ENCODE measurements around the gene NOX3.

The NOX3 gene

GRCh38 chr6:155354167-155354566, 101.5 kb downstream of the NOX3 start:
- H3K4me1 ChIP-seq (ENCODE audit: control insufficient read depth in 2 of 2, insufficient read depth in 2 of 2, low read length in 2 of 2) = no peaks in the 10 kb centered on the region

DNA sequence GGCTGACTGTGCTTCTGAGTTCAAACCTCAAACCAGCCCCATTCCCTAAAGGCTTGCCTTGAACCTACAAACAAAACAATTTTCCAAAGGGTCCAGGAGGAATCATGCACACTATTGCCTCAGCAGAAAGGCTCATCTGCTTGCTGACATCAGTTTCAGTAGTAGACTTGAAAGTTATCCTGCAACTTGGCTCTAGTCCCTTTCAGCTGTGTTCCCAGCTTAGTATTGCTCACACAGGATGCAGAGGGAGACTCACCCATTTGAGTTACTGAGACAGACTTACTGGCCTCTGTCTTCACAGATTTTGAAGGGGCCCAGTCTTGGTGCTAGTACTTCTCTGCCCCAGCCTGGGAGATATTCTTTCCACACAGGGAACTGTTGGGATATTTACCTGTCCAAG, 102.8 kb downstream of the NOX3 start:
- H3K27ac ChIP-seq (ENCODE audit: low read depth in 2 of 2, low read length in 2 of 2) = no peak overlapping the region
- H3K9ac ChIP-seq (ENCODE audit: low read depth in 1 of 2, low read length in 2 of 2) = no peak overlapping the region
- no peaks in the 10 kb centered on the region for H3K4me1 ChIP-seq (ENCODE audit: control insufficient read depth in 2 of 2, insufficient read depth in 2 of 2, low read length in 2 of 2)
- no peaks in the 10 kb centered on the region for H3K36me3 ChIP-seq (ENCODE audit: control insufficient read depth in 2 of 2, insufficient read depth in 2 of 2, low read length in 2 of 2)
- H3K9me3 ChIP-seq (ENCODE audit: control insufficient read depth in 2 of 2, low read length in 2 of 2) = no peaks in the 10 kb centered on the region
- no peaks in the 10 kb centered on the region for H3K27me3 ChIP-seq (ENCODE audit: control insufficient read depth in 2 of 2, insufficient read depth in 2 of 2, low read length in 2 of 2)
- no peak overlapping the region for H3K4me3 ChIP-seq (ENCODE audit: low read length in 2 of 2)

More at GRCh38 chr6:155354167-155354566, 101.5 kb downstream of the NOX3 start:
- no peaks in the 10 kb centered on the region for H3K9me3 ChIP-seq (ENCODE audit: control insufficient read depth in 2 of 2, low read length in 2 of 2)
- H3K27me3 ChIP-seq (ENCODE audit: control insufficient read depth in 2 of 2, insufficient read depth in 2 of 2, low read length in 2 of 2) = no peaks in the 10 kb centered on the region
- no peaks in the 10 kb centered on the region for H3K36me3 ChIP-seq (ENCODE audit: control insufficient read depth in 2 of 2, insufficient read depth in 2 of 2, low read length in 2 of 2)
- H3K9ac ChIP-seq (ENCODE audit: low read depth in 1 of 2, low read length in 2 of 2) = no peak overlapping the region
- H3K4me3 ChIP-seq (ENCODE audit: low read length in 2 of 2) = no peak overlapping the region
- H3K27ac ChIP-seq (ENCODE audit: low read depth in 2 of 2, low read length in 2 of 2) = no peak overlapping the region

DNA sequence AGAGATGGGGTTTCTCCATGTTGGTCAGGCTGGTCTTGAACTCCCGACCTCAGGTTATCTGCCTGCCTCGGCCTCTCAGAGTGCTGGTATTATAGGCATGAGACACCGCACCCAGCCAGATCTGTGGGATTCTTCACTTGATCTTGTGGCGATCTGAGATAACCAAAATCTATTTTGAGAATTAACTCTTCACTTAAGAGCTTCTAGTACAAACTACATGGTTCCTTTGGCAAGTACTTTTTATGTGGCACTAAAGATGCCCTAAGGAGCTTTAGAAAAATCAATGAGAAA, 103.6 kb downstream of the NOX3 start:
- no peaks in the 10 kb centered on the region for H3K36me3 ChIP-seq (ENCODE audit: control insufficient read depth in 2 of 2, insufficient read depth in 2 of 2, low read length in 2 of 2)
- no peak overlapping the region for H3K9ac ChIP-seq (ENCODE audit: low read depth in 1 of 2, low read length in 2 of 2)
- no peaks in the 10 kb centered on the region for H3K27me3 ChIP-seq (ENCODE audit: control insufficient read depth in 2 of 2, insufficient read depth in 2 of 2, low read length in 2 of 2)
- H3K4me1 ChIP-seq (ENCODE audit: control insufficient read depth in 2 of 2, insufficient read depth in 2 of 2, low read length in 2 of 2) = no peaks in the 10 kb centered on the region
- no peak overlapping the region for H3K27ac ChIP-seq (ENCODE audit: low read depth in 2 of 2, low read length in 2 of 2)
- H3K9me3 ChIP-seq (ENCODE audit: control insufficient read depth in 2 of 2, low read length in 2 of 2) = no peaks in the 10 kb centered on the region
- no peak overlapping the region for H3K4me3 ChIP-seq (ENCODE audit: low read length in 2 of 2)

DNA sequence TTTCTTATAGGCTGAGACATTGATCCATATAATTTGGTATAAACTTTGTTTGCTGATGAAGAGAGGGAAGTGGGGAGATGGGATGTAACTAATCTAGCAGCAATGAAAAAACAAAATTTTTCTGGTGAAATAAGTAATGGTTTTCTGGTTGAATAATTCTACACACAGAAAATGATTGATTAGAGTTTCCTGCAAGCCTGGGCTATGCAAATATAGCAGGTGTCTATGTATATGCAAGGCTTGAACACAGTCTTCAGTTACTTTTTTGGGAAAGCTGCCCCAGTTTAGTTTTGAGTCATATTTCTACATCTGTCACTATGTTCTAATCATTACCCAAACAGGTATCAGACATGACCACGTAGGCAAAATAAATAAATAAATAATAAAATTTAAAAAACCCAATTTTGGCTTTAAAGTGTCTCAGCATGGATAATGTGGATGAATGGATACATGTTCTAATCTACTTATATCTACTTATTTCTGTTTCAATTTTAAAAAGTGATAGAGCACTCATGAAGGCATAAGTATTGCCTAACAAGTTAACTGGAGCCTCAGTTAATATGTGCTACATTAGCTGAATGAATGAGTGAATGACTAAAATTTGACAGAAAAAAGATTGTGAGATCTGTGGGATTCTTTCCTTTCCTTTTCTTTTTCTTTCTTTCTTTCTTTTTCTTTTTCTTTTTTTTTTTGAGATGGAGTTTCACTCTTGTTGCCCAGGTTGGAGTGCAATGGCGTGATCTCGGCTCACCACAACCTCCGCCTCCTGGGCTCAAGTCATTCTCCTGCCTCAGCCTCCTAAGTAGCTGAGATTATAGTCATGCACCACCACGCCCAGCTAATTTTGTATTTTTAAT, 104.1 kb downstream of the NOX3 start:
- H3K27me3 ChIP-seq (ENCODE audit: control insufficient read depth in 2 of 2, insufficient read depth in 2 of 2, low read length in 2 of 2) = no peaks in the 10 kb centered on the region

DNA sequence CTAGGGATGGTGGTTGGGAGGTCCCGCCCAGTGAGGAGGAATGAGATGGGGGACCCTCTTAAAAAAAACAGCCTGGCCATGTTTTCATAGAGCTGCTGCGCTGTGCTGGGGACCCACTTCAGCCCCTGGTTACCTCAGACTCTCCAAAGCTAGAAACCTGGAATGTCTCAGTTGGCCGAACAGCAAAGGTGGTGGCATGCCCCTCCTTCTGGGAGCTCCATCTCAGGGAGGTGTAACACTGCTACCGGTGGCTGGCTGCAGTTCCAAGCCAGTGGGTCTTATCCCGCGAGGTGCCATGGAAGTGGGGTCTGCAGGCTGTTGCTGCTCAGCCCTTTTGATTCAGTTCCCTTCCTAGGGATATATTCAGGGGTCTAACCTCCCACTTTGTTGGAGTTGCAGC, 105.7 kb downstream of the NOX3 start:
- Histone ChIP-seq H3K9me3 (ENCODE audit: control insufficient read depth in 2 of 2, low read length in 2 of 2) (no peaks in the 10 kb centered on the region), H3K36me3 (ENCODE audit: control insufficient read depth in 2 of 2, insufficient read depth in 2 of 2, low read length in 2 of 2) (no peaks in the 10 kb centered on the region), H3K4me3 (ENCODE audit: low read length in 2 of 2) (no peak overlapping the region), H3K27ac (ENCODE audit: low read depth in 2 of 2, low read length in 2 of 2) (no peak overlapping the region), H3K27me3 (ENCODE audit: control insufficient read depth in 2 of 2, insufficient read depth in 2 of 2, low read length in 2 of 2) (no peaks in the 10 kb centered on the region), H3K4me1 (ENCODE audit: control insufficient read depth in 2 of 2, insufficient read depth in 2 of 2, low read length in 2 of 2) (no peaks in the 10 kb centered on the region), H3K9ac (ENCODE audit: low read depth in 1 of 2, low read length in 2 of 2) (no peak overlapping the region)

More for the DNA sequence above, 104.1 kb downstream of the NOX3 start:
- no peaks in the 10 kb centered on the region for H3K9me3 ChIP-seq (ENCODE audit: control insufficient read depth in 2 of 2, low read length in 2 of 2)
- no peak overlapping the region for H3K27ac ChIP-seq (ENCODE audit: low read depth in 2 of 2, low read length in 2 of 2)
- H3K9ac ChIP-seq (ENCODE audit: low read depth in 1 of 2, low read length in 2 of 2) = no peak overlapping the region
- no peaks in the 10 kb centered on the region for H3K4me1 ChIP-seq (ENCODE audit: control insufficient read depth in 2 of 2, insufficient read depth in 2 of 2, low read length in 2 of 2)
- H3K4me3 ChIP-seq (ENCODE audit: low read length in 2 of 2) = no peak overlapping the region
- H3K36me3 ChIP-seq (ENCODE audit: control insufficient read depth in 2 of 2, insufficient read depth in 2 of 2, low read length in 2 of 2) = no peaks in the 10 kb centered on the region

DNA sequence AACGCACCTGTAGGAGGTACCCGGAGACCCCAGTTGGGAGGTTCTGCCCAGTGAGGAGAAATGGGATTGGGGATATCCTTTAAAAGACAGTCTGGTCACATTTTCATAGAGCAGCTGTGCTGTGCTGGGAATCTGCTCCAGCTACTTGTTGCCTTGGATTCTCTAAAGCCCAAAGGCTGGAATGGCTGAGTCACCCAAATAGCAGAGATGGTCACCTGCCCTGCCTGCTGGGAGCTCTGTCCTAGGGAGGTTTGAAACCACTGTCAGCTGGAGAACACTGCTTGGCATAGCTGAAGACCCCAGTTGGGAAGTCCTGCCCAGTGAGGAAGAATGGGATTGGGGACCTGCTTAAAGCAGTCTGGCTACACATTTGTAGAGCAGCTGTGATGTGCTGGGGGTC, 106.5 kb downstream of the NOX3 start:
- Histone ChIP-seq H3K36me3 (ENCODE audit: control insufficient read depth in 2 of 2, insufficient read depth in 2 of 2, low read length in 2 of 2) (no peaks in the 10 kb centered on the region), H3K9me3 (ENCODE audit: control insufficient read depth in 2 of 2, low read length in 2 of 2) (no peaks in the 10 kb centered on the region), H3K4me1 (ENCODE audit: control insufficient read depth in 2 of 2, insufficient read depth in 2 of 2, low read length in 2 of 2) (no peaks in the 10 kb centered on the region), H3K4me3 (ENCODE audit: low read length in 2 of 2) (no peak overlapping the region), H3K27ac (ENCODE audit: low read depth in 2 of 2, low read length in 2 of 2) (no peak overlapping the region), H3K9ac (ENCODE audit: low read depth in 1 of 2, low read length in 2 of 2) (no peak overlapping the region), H3K27me3 (ENCODE audit: control insufficient read depth in 2 of 2, insufficient read depth in 2 of 2, low read length in 2 of 2) (no peaks in the 10 kb centered on the region)

GRCh38 chr6:155347800-155348199, 107.8 kb downstream of the NOX3 start:
- Histone ChIP-seq H3K4me3 (ENCODE audit: low read length in 2 of 2) (no peak overlapping the region), H3K27ac (ENCODE audit: low read depth in 2 of 2, low read length in 2 of 2) (no peak overlapping the region), H3K4me1 (ENCODE audit: control insufficient read depth in 2 of 2, insufficient read depth in 2 of 2, low read length in 2 of 2) (no peaks in the 10 kb centered on the region), H3K27me3 (ENCODE audit: control insufficient read depth in 2 of 2, insufficient read depth in 2 of 2, low read length in 2 of 2) (no peaks in the 10 kb centered on the region), H3K36me3 (ENCODE audit: control insufficient read depth in 2 of 2, insufficient read depth in 2 of 2, low read length in 2 of 2) (no peaks in the 10 kb centered on the region), H3K9me3 (ENCODE audit: control insufficient read depth in 2 of 2, low read length in 2 of 2) (no peaks in the 10 kb centered on the region), H3K9ac (ENCODE audit: low read depth in 1 of 2, low read length in 2 of 2) (no peak overlapping the region)

GRCh38 chr6:155346957-155347356, 108.7 kb downstream of the NOX3 start:
- Histone ChIP-seq H3K4me3 (ENCODE audit: low read length in 2 of 2) (no peak overlapping the region), H3K36me3 (ENCODE audit: control insufficient read depth in 2 of 2, insufficient read depth in 2 of 2, low read length in 2 of 2) (no peaks in the 10 kb centered on the region), H3K27me3 (ENCODE audit: control insufficient read depth in 2 of 2, insufficient read depth in 2 of 2, low read length in 2 of 2) (no peaks in the 10 kb centered on the region), H3K9me3 (ENCODE audit: control insufficient read depth in 2 of 2, low read length in 2 of 2) (no peaks in the 10 kb centered on the region), H3K27ac (ENCODE audit: low read depth in 2 of 2, low read length in 2 of 2) (no peak overlapping the region), H3K4me1 (ENCODE audit: control insufficient read depth in 2 of 2, insufficient read depth in 2 of 2, low read length in 2 of 2) (no peaks in the 10 kb centered on the region), H3K9ac (ENCODE audit: low read depth in 1 of 2, low read length in 2 of 2) (no peak overlapping the region)
